ENCODE data around the gene CDH12. TPM values are rescaled to one million over a fixed set of nuclear protein-coding genes. Genes with fewer than 3 reads are reported as not detected.

Gene CDH12
- total and polyA plus RNA-seq, 9 donors, result 0.05 to 3.4 (median 0.28) TPM; not detected in 4

GRCh38 chr5:22258139-22258538 is 595.0 kb downstream of the CDH12 start:
- WGBS, 3 donors, result 60 to 71% (median 65%) methylated on average over 5 of the region's 5 CpGs

GRCh38 chr5:22250528-22250927 is 602.6 kb downstream of the CDH12 start:
- DNase-seq, result no peak
- H3K4me1 ChIP-seq (ENCODE audit: insufficient read depth), result no peaks in the 10 kb centered on the region
- H3K36me3 ChIP-seq, result no peaks in the 10 kb centered on the region
- H3K27me3 ChIP-seq, result no peaks in the 10 kb centered on the region
- no peak overlapping the region for H3K27ac ChIP-seq
- WGBS, 3 donors, result 52 to 59% (median 56%) methylated on average over 4 of the region's 4 CpGs
- no peak for TF ChIP-seq POLR2A (IDR thresholded peaks at IDR 0.05)
- TF ChIP-seq EP300 (IDR thresholded peaks at IDR 0.05), result no peak
- intact Hi-C loops (cut with DNase I), result no loop called here
- H3K9me3 ChIP-seq, result no peaks in the 10 kb centered on the region
- no peak overlapping the region for H3K4me3 ChIP-seq

More at GRCh38 chr5:22258139-22258538, 595.0 kb downstream of the CDH12 start:
- H3K27me3 ChIP-seq, result no peaks in the 10 kb centered on the region
- intact Hi-C loops (cut with DNase I), result no loop called here
- no peaks in the 10 kb centered on the region for H3K4me1 ChIP-seq (ENCODE audit: insufficient read depth)
- no peaks in the 10 kb centered on the region for H3K36me3 ChIP-seq
- DNase-seq, result no peak
- no peak overlapping the region for H3K27ac ChIP-seq
- H3K4me3 ChIP-seq, result no peak overlapping the region
- H3K9me3 ChIP-seq, result no peaks in the 10 kb centered on the region
- TF ChIP-seq EP300 (IDR thresholded peaks at IDR 0.05), result no peak
- TF ChIP-seq POLR2A (IDR thresholded peaks at IDR 0.05), result no peak
- no peak for TF ChIP-seq CTCF (IDR thresholded peaks at IDR 0.05)

GRCh38 chr5:22249209-22249729 is 603.9 kb downstream of the CDH12 start:
- no peak for DNase-seq
- H3K27me3 ChIP-seq, result no peaks in the 10 kb centered on the region
- H3K36me3 ChIP-seq, result no peaks in the 10 kb centered on the region
- TF ChIP-seq EP300 (IDR thresholded peaks at IDR 0.05), result no peak
- TF ChIP-seq CTCF (IDR thresholded peaks at IDR 0.05), result no peak
- TF ChIP-seq POLR2A (IDR thresholded peaks at IDR 0.05), result no peak
- no peak overlapping the region for H3K27ac ChIP-seq
- H3K4me1 ChIP-seq (ENCODE audit: insufficient read depth), result no peaks in the 10 kb centered on the region
- no peak overlapping the region for H3K4me3 ChIP-seq
- WGBS, 3 donors, result 64 to 75% (median 69%) methylated on average over 7 of the region's 7 CpGs
- no peaks in the 10 kb centered on the region for H3K9me3 ChIP-seq
- intact Hi-C loops (cut with DNase I), result no loop called here

GRCh38 chr5:22245770-22246169 is 607.4 kb downstream of the CDH12 start:
- Histone ChIP-seq H3K36me3 (no peaks in the 10 kb centered on the region), H3K27me3 (no peaks in the 10 kb centered on the region), H3K4me3 (no peak overlapping the region), H3K9me3 (no peaks in the 10 kb centered on the region), H3K4me1 (ENCODE audit: insufficient read depth) (no peaks in the 10 kb centered on the region), H3K27ac (no peak overlapping the region)
- intact Hi-C loops (cut with DNase I), result no loop called here
- TF ChIP-seq EP300 (IDR thresholded peaks at IDR 0.05), result no peak
- TF ChIP-seq CTCF (IDR thresholded peaks at IDR 0.05), result no peak
- no peak for TF ChIP-seq POLR2A (IDR thresholded peaks at IDR 0.05)
- DNase-seq, result no peak

- H3K4me3 ChIP-seq, result no peak overlapping the region
- no peak overlapping the region for H3K27ac ChIP-seq
- intact Hi-C loops (cut with DNase I), result no loop called here
- WGBS, 3 donors, result 75 to 85% (median 80%) methylated on average over 4 of the region's 4 CpGs
- H3K36me3 ChIP-seq, result no peaks in the 10 kb centered on the region
- TF ChIP-seq CTCF (IDR thresholded peaks at IDR 0.05) (no peak), POLR2A (IDR thresholded peaks at IDR 0.05) (no peak), EP300 (IDR thresholded peaks at IDR 0.05) (no peak)
- DNase-seq, result no peak
- no peaks in the 10 kb centered on the region for H3K27me3 ChIP-seq
- H3K4me1 ChIP-seq (ENCODE audit: insufficient read depth), result no peaks in the 10 kb centered on the region
- H3K9me3 ChIP-seq, result no peaks in the 10 kb centered on the region
These were observed 610.6 kb downstream of the CDH12 start for GRCh38 chr5:22242532-22242931.

Measured in ovary (tissue), 9 donors.